NCI-H748 treated with DMSO at 0.1 percent for 48 hours (cell line): ENCODE data around the gene GPR31.

Source experiments
- DNase-seq: peaks from one replicate; lab custom pipeline; 2025; lab: John Stamatoyannopoulos, UW

GPR31 gene

DNA sequence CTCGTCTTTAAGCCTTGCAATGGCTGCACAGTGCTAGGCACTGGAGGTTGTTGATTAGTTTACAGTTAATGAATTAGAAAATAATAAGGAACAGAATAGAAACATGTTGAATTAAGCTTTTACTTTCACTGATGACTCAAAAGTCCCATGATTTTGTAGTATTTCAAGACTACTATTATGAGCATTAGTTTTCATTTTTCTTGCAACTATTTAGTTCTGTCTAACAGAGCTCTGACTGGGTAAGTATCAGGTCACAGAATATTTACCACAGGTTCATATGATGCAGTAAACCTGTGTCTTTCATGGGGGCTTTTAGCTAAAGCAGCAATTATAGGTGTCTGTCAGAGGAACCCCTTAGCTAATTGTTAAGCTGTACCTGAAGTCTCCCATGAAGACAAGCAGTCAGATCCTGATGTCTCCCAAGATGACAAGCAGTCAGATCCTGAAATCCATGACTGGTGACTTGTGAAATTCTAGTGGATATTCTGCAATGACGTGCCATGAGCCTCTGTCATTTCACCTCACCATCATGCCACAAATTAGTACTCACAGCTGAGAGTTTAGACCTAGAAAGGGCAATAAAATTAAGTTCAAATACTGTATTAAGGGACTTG lies 8.2 kb upstream of the GPR31 start:
- no peak for DNase-seq

- DNase-seq: no peak
These were observed 6.5 kb upstream of the GPR31 start for GRCh38 chr6:167164261-167164660.

- no peak for DNase-seq
These were observed 5.8 kb upstream of the GPR31 start for GRCh38 chr6:167163476-167164011.

GRCh38 chr6:167162591-167162990 lies 4.8 kb upstream of the GPR31 start:
- no peak for DNase-seq

DNA sequence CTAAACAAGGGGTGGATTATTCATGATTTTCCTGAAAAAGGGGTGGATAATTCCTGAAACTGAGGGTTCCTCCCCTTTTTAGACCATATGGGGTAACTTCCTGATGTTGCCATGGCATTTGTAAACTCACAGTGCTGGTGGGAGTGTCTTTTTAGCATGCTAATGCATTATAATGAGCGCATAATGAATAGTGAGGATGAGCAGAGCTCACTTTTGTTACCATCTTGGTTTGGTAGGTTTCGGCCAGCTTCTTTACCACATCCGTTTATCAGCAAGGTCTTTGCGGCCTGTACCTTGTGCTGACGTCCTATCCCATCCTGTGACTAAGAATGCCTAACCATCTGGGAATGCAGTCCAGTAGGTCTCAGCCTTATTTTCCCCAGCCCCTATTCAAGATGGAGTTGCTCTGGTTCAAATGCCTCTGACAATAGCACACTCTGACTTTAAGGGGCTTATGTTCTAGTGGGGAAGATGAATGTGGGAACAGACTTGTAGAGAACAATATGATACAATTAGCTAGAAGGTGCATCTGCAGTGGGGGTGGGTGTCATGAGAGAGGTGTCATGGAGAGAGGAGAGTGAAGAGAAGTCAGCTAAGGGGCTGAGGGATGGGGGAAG lies 4.2 kb upstream of the GPR31 start:
- no peak for DNase-seq

DNA sequence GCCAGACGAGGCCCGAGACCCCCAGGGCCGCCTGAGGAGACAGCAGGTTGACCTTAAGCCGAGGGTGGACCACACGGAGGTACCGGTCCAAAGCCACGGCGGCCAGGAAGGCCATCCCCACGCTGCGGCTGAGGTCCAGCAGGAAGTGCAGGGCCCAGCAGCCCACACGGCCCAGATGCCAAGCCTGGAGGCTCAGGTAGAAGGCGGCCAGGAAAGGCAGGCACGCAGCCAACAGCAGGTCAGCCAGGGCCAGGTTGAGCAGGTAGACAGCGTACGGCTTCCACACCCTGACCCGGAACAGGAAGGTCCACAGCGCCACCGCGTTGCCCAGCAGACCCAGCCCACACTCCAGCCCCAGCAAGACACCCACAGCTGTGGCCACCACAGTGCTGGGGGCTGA lies 366 bp downstream of the GPR31 start:
- no peak for DNase-seq

DNA sequence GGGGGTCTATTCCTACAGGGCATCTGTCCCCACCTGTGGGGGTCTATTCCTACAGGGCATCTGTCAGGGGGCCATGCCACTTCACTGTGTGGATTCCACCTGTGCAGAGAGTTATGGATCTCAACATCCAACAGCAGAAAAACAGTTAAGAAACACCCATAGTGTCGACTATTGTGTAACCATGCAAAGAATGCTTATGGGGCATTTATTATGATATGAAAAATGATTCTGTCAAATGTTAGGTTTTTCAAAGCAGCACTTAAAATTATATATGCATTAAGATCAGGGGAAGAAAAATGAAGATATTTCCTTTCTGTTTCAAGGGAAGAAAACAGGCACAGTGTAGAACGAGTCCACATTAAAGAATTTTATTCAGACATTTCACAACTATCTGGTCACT lies 2.9 kb downstream of the GPR31 start:
- no peak for DNase-seq

DNA sequence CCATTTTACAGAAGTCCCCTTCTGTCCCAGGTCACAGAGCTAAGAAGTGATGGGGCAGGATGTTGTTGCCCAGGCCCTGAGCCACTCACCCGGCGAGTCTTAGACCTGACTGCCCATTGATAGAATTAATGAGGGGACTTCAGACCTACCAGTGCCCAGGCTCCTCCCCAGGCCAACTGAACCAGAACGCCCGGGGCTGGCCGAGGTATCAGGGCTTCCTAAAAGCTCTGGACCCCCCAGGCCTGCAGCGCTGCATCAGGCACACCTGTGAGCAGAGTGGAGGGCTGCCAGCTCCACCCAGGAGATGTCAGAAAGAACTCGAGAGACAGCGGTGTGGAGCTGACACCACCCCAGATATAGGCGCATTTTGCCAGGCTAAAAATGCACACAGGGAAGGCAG lies 3.5 kb downstream of the GPR31 start:
- no peak for DNase-seq

DNA sequence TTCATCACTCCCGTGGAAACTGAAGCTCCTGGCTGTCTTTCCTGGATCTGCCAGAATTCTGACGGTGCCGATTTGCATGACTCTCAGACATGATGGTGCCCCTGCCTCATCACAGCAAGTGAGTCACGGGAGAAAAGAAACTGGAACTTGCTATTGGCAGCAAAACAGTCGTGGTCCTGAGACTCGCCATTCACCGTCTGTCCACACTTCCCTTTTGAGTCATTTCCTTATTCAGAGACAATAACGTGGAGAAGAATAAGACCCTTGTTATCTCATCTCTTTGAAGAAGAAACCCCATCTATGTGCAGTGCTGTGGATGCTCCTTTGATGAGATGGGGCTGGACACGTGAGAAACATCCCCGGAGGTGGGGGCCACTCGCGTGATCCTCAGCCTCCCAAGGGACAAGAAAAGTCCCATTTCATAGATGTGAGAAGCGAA lies 4.2 kb downstream of the GPR31 start:
- no peak for DNase-seq

GRCh38 chr6:167152862-167153261 lies 4.9 kb downstream of the GPR31 start:
- DNase-seq: no peak

DNA sequence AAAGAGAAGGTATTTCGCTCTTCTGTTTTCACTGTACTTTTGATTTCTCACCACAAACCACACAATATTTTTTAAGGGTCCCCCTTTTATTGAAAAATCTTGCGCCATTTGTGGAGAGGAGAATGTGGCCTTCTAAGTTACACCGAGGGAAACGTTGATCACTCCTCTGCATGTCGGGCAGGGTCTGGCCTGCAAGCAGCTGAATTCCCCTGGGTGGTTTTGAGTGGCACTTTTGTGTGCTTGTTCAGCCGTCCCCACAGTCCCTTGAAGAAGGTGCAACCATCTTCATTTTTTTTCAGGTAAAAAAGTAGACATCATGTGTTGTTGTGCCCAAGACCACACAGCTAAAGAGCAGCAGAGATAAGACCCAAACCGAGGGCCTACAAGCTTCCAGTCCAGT lies 6.1 kb downstream of the GPR31 start:
- no peak for DNase-seq

GRCh38 chr6:167150941-167151549 lies 6.7 kb downstream of the GPR31 start:
- DNase-seq: no peak

DNA sequence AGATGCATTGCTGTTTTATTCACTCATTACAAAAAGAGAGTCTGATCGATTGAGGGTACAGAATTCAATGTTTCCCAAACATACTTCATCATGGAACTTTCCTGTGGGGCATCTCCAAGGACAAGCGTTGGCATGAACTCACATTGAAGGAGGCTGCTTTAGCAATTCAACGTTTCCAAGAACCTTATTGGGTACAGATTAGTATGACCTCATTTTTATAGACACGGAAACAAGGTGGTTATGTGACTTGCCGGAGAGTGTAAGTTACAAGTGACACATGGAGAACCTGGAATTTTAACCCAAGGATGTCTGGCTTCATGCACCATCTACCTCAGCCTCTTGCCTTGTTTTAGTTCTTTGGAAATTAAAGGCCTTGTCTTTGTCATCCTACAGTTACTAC lies 8.8 kb downstream of the GPR31 start:
- DNase-seq: no peak

GRCh38 chr6:167148021-167148420 lies 9.8 kb downstream of the GPR31 start:
- DNase-seq: no peak

- no peak for DNase-seq
These were observed 10.8 kb downstream of the GPR31 start for GRCh38 chr6:167146977-167147376.

DNA sequence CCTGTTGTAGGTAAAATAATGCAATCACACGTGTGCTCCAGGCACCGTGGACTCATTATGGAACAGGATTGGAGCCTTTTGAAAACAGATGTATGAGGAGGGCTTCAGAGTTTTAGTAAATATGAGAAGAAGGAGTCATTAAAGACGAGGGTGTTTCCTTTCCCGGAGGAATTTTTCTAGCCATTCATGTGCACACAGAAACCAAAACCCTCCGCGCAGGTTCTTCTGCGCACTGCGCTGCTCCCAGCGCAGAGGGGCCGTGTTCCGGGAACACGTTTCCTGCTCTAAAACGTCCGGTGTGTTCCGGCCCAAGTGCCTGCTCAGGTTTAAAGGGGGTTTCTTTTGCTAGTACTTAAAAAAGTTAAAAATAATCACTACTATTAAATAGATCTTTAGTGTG lies 11.6 kb downstream of the GPR31 start:
- no peak for DNase-seq

- no peak for DNase-seq
These were observed 12.3 kb downstream of the GPR31 start for GRCh38 chr6:167145461-167145860.

DNA sequence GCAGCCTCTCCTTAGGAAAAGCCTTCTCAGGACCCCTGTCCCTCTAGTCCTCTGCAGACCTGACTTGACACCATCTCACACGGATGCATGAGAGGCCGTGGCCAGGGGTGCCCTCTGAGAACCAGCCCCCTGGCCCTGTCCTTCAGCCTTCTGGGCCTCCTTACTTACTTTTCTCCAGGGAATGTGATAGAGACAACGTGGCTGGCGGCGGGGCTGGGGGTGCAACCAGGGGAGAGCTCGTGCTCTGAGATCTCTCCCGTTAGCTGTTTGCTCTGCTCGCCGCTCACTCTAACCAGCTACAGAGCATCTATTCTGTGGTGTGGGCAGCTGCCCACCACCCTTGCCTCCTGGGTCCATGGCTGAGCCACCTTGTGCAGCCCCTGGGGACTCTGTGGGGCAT lies 14.7 kb downstream of the GPR31 start:
- DNase-seq: no peak

DNA sequence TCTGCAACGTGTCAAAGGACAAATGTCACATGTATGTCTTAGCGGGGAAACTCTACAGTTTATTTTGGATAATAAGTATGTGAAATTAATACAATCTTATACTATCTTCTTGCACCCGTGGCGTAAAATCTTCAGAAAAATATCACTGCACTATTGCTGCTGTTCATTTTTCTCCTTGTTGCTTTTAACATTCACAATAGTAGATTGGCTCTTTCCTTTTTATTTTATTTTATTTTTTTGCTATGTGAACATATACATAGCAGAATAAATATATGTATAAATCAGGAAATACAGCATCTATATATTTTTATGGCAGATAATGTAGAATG lies 15.4 kb downstream of the GPR31 start:
- DNase-seq: no peak

GRCh38 chr6:167141667-167142432 lies 15.9 kb downstream of the GPR31 start:
- DNase-seq: peak; percentile 32

DNA sequence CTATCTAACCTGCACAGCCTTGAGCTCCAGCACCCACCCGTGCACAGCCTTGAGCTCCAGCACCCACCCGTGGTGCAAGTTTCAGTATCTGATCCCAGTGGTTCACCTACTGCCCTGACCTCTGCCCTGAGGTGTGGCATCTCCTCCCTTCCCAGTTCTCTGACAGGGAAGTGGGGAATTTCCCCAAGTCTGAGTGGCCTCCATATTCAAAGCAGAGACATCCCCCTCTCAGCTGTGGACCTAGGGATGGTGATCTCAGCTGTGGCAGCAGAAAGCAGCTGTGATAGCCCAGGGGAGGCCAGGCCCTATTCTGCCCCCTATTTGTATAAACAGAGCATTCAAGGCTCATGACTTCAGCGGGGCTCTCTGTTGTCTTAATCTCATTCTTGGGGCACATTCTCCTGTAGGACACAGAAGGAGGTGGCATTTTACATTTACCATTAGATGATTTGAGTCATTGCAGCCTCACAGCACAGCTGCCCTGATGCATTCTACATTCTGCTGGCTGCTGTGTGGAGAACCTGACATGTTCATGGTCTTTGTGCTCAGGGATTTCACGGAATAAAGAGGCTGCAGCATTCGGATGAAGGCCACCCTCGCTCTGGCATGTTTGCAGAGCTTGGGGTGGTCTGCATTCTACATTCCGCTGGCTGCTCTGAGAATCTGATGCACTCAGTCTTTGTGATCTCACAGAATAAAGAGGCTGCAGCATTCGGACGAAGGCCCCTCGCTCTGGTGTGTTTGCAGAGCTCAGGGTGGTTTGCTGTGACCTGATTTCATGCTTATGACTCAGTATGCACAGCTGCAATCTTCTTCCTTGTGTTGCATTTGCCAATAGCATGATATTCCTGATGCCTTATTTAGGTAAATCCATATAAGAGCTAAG lies 16.9 kb downstream of the GPR31 start:
- no peak for DNase-seq

GRCh38 chr6:167139761-167140160 lies 18.0 kb downstream of the GPR31 start:
- no peak for DNase-seq
